ENCODE measurements around the gene DGKI. TPM values are rescaled to one million over a fixed set of nuclear protein-coding genes. Genes with fewer than 3 reads are reported as not detected.

DGKI gene
- total and polyA plus RNA-seq, 4 donors: 0.01 to 0.37 (median 0.31) TPM

GRCh38 chr7:137396051-137396450, 450.7 kb downstream of the DGKI start:
- DNase-seq (ENCODE audit: low spot score): no peak
- 87% methylated on average over 4 of the region's 4 CpGs for WGBS
- no peak overlapping the region for H3K27ac ChIP-seq (ENCODE audit: low read depth in 1 of 2, low read length in 2 of 2)

GRCh38 chr7:137395420-137395819, 451.4 kb downstream of the DGKI start:
- H3K27me3 ChIP-seq (ENCODE audit: control insufficient read depth in 4 of 4, insufficient read depth in 4 of 4, low read length in 3 of 4): no peaks in the 10 kb centered on the region
- no peak overlapping the region for H3K9ac ChIP-seq (ENCODE audit: low read depth in 1 of 2, low read length in 2 of 2)
- 85% methylated on average over 9 of the region's 9 CpGs for WGBS
- no peak overlapping the region for H3K4me3 ChIP-seq (ENCODE audit: low read depth in 1 of 3, low read length in 3 of 3)
- no peaks in the 10 kb centered on the region for H3K4me1 ChIP-seq (ENCODE audit: control insufficient read depth in 4 of 4, insufficient read depth in 4 of 4, low read length in 3 of 4)
- H3K36me3 ChIP-seq (ENCODE audit: control insufficient read depth in 4 of 4, insufficient read depth in 3 of 4, low read depth in 1 of 4, low read length in 3 of 4): no peaks in the 10 kb centered on the region
- no peak for DNase-seq (ENCODE audit: low spot score)
- TF ChIP-seq FOXA2 (IDR thresholded peaks at IDR 0.05): no peak
- TF ChIP-seq RXRA (IDR thresholded peaks at IDR 0.05): no peak
- TF ChIP-seq EGR1 (IDR thresholded peaks at IDR 0.05; ENCODE audit: low read depth in 2 of 2): no peak
- TF ChIP-seq YY1 (IDR thresholded peaks at IDR 0.05): no peak
- no peak for TF ChIP-seq ATF3 (IDR thresholded peaks at IDR 0.05)
- TF ChIP-seq MAX (IDR thresholded peaks at IDR 0.05): no peak
- no peak for TF ChIP-seq FOXA1 (IDR thresholded peaks at IDR 0.05)
- no peak for TF ChIP-seq SP1 (IDR thresholded peaks at IDR 0.05)
- no peak for TF ChIP-seq HNF4G (IDR thresholded peaks at IDR 0.05)
- TF ChIP-seq NR2F2 (IDR thresholded peaks at IDR 0.05): no peak
- TF ChIP-seq ZBTB33 (IDR thresholded peaks at IDR 0.05): no peak
- no peak for TF ChIP-seq HNF4A (conservative IDR thresholded peaks at IDR 0.05)
- TF ChIP-seq CTCF (IDR thresholded peaks at IDR 0.05; ENCODE audit: low read depth, low read length, missing input control): no peak
- TF ChIP-seq TAF1 (conservative IDR thresholded peaks at IDR 0.05): no peak
- TF ChIP-seq REST (IDR thresholded peaks at IDR 0.05): no peak
- TF ChIP-seq RAD21 (IDR thresholded peaks at IDR 0.05): no peak
- no peak overlapping the region for H3K27ac ChIP-seq (ENCODE audit: low read depth in 1 of 2, low read length in 2 of 2)
- peaks cover 0 to 4% (median 0%) of the 10 kb centered on the region in 4 donors for H3K9me3 ChIP-seq (ENCODE audit: control insufficient read depth in 4 of 4, low read length in 3 of 4)

More at GRCh38 chr7:137396051-137396450, 450.7 kb downstream of the DGKI start:
- H3K27me3 ChIP-seq (ENCODE audit: control insufficient read depth in 4 of 4, insufficient read depth in 4 of 4, low read length in 3 of 4): no peaks in the 10 kb centered on the region
- H3K4me3 ChIP-seq (ENCODE audit: low read depth in 1 of 3, low read length in 3 of 3): no peak overlapping the region
- no peak for TF ChIP-seq GABPA (IDR thresholded peaks at IDR 0.05 in 1 of 2, conservative IDR thresholded peaks at IDR 0.05 in 1 of 2)
- TF ChIP-seq EGR1 (IDR thresholded peaks at IDR 0.05; ENCODE audit: low read depth in 2 of 2): no peak
- TF ChIP-seq HNF4G (IDR thresholded peaks at IDR 0.05): no peak
- no peak for TF ChIP-seq FOXA2 (IDR thresholded peaks at IDR 0.05)
- H3K36me3 ChIP-seq (ENCODE audit: control insufficient read depth in 4 of 4, insufficient read depth in 3 of 4, low read depth in 1 of 4, low read length in 3 of 4): no peaks in the 10 kb centered on the region
- peaks cover 0 to 4% (median 0%) of the 10 kb centered on the region in 4 donors for H3K9me3 ChIP-seq (ENCODE audit: control insufficient read depth in 4 of 4, low read length in 3 of 4)
- no peak overlapping the region for H3K9ac ChIP-seq (ENCODE audit: low read depth in 1 of 2, low read length in 2 of 2)
- H3K4me1 ChIP-seq (ENCODE audit: control insufficient read depth in 4 of 4, insufficient read depth in 4 of 4, low read length in 3 of 4): no peaks in the 10 kb centered on the region
